ENCODE results near the gene EEPD1.

Gene EEPD1

GRCh38 chr7:36261019-36261754 lies 108.1 kb downstream of the EEPD1 start:
- no peak for DNase-seq (ENCODE audit: low read depth)

GRCh38 chr7:36262309-36263094 lies 109.4 kb downstream of the EEPD1 start:
- no peak for DNase-seq (ENCODE audit: low read depth)

- no peak for DNase-seq (ENCODE audit: low read depth)
These were observed 110.0 kb downstream of the EEPD1 start for GRCh38 chr7:36263095-36263484.

GRCh38 chr7:36264123-36264801 lies 111.2 kb downstream of the EEPD1 start:
- no peak for DNase-seq (ENCODE audit: low read depth)

- no peak for DNase-seq (ENCODE audit: low read depth)
These were observed 112.0 kb downstream of the EEPD1 start for GRCh38 chr7:36264913-36265516.

GRCh38 chr7:36265680-36266079 lies 112.6 kb downstream of the EEPD1 start:
- DNase-seq (ENCODE audit: low read depth): no peak

GRCh38 chr7:36266190-36266589 lies 113.1 kb downstream of the EEPD1 start:
- no peak for DNase-seq (ENCODE audit: low read depth)

- DNase-seq (ENCODE audit: low read depth): no peak
These were observed 113.6 kb downstream of the EEPD1 start for GRCh38 chr7:36266683-36267082.

- DNase-seq (ENCODE audit: low read depth): no peak
These were observed 119.1 kb downstream of the EEPD1 start for GRCh38 chr7:36272211-36272566.

GRCh38 chr7:36272567-36273269 lies 119.7 kb downstream of the EEPD1 start:
- DNase-seq (ENCODE audit: low read depth): no peak

- no peak for DNase-seq (ENCODE audit: low read depth)
These were observed 120.8 kb downstream of the EEPD1 start for GRCh38 chr7:36273836-36274235.

GRCh38 chr7:36275735-36276284 lies 122.8 kb downstream of the EEPD1 start:
- DNase-seq (ENCODE audit: low read depth): no peak

- no peak for DNase-seq (ENCODE audit: low read depth)
These were observed 123.6 kb downstream of the EEPD1 start for GRCh38 chr7:36276428-36277248.

- no peak for DNase-seq (ENCODE audit: low read depth)
These were observed 124.1 kb downstream of the EEPD1 start for GRCh38 chr7:36277249-36277542.

GRCh38 chr7:36278069-36278619 lies 125.1 kb downstream of the EEPD1 start:
- no peak for DNase-seq (ENCODE audit: low read depth)

GRCh38 chr7:36278620-36279172 lies 125.6 kb downstream of the EEPD1 start:
- DNase-seq (ENCODE audit: low read depth): no peak

- DNase-seq (ENCODE audit: low read depth): no peak
These were observed 126.3 kb downstream of the EEPD1 start for GRCh38 chr7:36279200-36279925.

- DNase-seq (ENCODE audit: low read depth): no peak
These were observed 126.9 kb downstream of the EEPD1 start for GRCh38 chr7:36279926-36280315.

Data from fibroblast of the conjunctiva (primary cell).